ENCODE measurements around the gene FBP2.

GRCh38 chr9:94553029-94553938 is 40.3 kb downstream of the FBP2 start:
- TF ChIP-seq, protein P1, sequence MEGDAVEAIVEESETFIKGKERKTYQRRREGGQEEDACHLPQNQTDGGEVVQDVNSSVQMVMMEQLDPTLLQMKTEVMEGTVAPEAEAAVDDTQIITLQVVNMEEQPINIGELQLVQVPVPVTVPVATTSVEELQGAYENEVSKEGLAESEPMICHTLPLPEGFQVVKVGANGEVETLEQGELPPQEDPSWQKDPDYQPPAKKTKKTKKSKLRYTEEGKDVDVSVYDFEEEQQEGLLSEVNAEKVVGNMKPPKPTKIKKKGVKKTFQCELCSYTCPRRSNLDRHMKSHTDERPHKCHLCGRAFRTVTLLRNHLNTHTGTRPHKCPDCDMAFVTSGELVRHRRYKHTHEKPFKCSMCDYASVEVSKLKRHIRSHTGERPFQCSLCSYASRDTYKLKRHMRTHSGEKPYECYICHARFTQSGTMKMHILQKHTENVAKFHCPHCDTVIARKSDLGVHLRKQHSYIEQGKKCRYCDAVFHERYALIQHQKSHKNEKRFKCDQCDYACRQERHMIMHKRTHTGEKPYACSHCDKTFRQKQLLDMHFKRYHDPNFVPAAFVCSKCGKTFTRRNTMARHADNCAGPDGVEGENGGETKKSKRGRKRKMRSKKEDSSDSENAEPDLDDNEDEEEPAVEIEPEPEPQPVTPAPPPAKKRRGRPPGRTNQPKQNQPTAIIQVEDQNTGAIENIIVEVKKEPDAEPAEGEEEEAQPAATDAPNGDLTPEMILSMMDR (IDR thresholded peaks at IDR 0.05; ENCODE audit: insufficient read depth, low read length, poor library complexity, severe bottlenecking) = no peak
- TF ChIP-seq EZH2phosphoT487 (conservative IDR thresholded peaks at IDR 0.05; ENCODE audit: low read length) = no peak

Data from SU-DHL-6 (cell line).